B cell (primary cell): Measurements from ENCODE around the gene ITGB4. TPM values are rescaled to one million over a fixed set of nuclear protein-coding genes. Genes with fewer than 3 reads are reported as not detected.

Experiments used
- ATAC-seq: fragments of 200-7000 bp; cut with Tn5 transposase; one replicate; pipeline ENCODE4 v1.10.0; 2021; ENCODE audit warnings: low read depth, mild to moderate bottlenecking, moderate number of reproducible peaks, moderate library complexity
- CTCF ChIA-PET: fragments of 350-600 bp; sonication (Branson Sonifier 250); formaldehyde crosslinking; loops from one replicate; lab custom pipeline; 2021; ENCODE audit warnings: antibody characterized with exemption, inconsistent platforms; lab: Charles Lee
- POLR2A ChIA-PET: fragments of 350-600 bp; sonication (Branson Sonifier 250); formaldehyde crosslinking; loops from one replicate; lab custom pipeline; 2021; ENCODE audit warnings: antibody characterized with exemption; lab: Charles Lee
- DNase-seq: peaks from one replicate; pipeline ENCODE4 v3.0.0; 2013
- H2AFZ ChIP-seq: 2 replicates; pipeline ENCODE4 v1.6.1; 2012; ENCODE audit warnings: mild to moderate bottlenecking, low read depth, low read length; ENCODE audit not compliant: insufficient read depth, poor library complexity, severe bottlenecking
- H3K27ac ChIP-seq, 2 donors: 1 replicate in 1 of 2; 2 replicates in 1 of 2; pipeline ENCODE4 v1.5.1; 2012 to 2013; ENCODE audit warnings: low read length in 2 of 2, mild to moderate bottlenecking in 2 of 2, moderate library complexity in 1 of 2
- H3K27me3 ChIP-seq, 4 experiments: fragments of 200-600 bp in 1 of 4; sonication (generic) in 1 of 4; replicated peaks in 1 of 4; 1 replicate in 2 of 4; 2 replicates in 2 of 4; pipeline versions ENCODE4 v1.6.1 to v1.7.0; 2013 to 2016; ENCODE audit warnings: low read length in 3 of 4, mild to moderate bottlenecking in 2 of 4, mixed read lengths in 1 of 4, moderate library complexity in 1 of 4; ENCODE audit not compliant: insufficient read depth in 4 of 4, control insufficient read depth in 3 of 4; ENCODE audit errors: control extremely low read depth in 1 of 4
- H3K36me3 ChIP-seq, 2 experiments: replicated peaks in 1 of 2; 1 replicate in 1 of 2; 2 replicates in 1 of 2; pipeline versions ENCODE4 v1.6.1 to v1.7.1; 2013; ENCODE audit warnings: low read length in 1 of 2; ENCODE audit not compliant: insufficient read depth in 2 of 2, control insufficient read depth in 1 of 2; ENCODE audit errors: control extremely low read depth in 1 of 2, extremely low read depth in 1 of 2
- H3K4me1 ChIP-seq, 2 donors: fragments of 200-600 bp in 1 of 2; sonication (generic) in 1 of 2; 1 replicate in 1 of 2; 2 replicates in 1 of 2; pipeline versions ENCODE4 v1.5.1 to v1.6.1; 2013 to 2017; ENCODE audit warnings: low read length in 2 of 2; ENCODE audit not compliant: control insufficient read depth in 2 of 2, insufficient read depth in 2 of 2
- H3K4me2 ChIP-seq: replicated peaks from 2 replicates; pipeline ENCODE3; 2012; ENCODE audit warnings: mild to moderate bottlenecking, low read depth, low read length; ENCODE audit not compliant: poor library complexity, severe bottlenecking
- H3K4me3 ChIP-seq, 5 experiments: fragments of 200-600 bp in 1 of 5; sonication (generic) in 1 of 5; 1 replicate in 3 of 5; 2 replicates in 2 of 5; pipeline versions ENCODE4 v1.5.1 to v1.7.0; 2011 to 2016; ENCODE audit warnings: low read length in 4 of 5, mild to moderate bottlenecking in 4 of 5, low read depth in 2 of 5, control low read depth in 1 of 5, moderate library complexity in 1 of 5; ENCODE audit not compliant: insufficient read depth in 1 of 5; ENCODE audit errors: control extremely low read depth in 1 of 5, extremely low read depth in 1 of 5
- H3K79me2 ChIP-seq: fragments of 200-600 bp; sonication (generic); one replicate; pipeline ENCODE4 v1.6.0; 2016; ENCODE audit warnings: low read length; ENCODE audit not compliant: control insufficient read depth, insufficient read depth
- H3K9ac ChIP-seq: fragments of 200-600 bp; sonication (generic); 2 replicates; pipeline ENCODE4 v1.6.1; 2017; ENCODE audit warnings: mild to moderate bottlenecking, low read length, moderate library complexity
- H3K9me3 ChIP-seq, 3 donors: one replicate each; pipeline versions ENCODE4 v1.6.1 to v1.7.1; 2013; ENCODE audit warnings: low read length in 2 of 3; ENCODE audit not compliant: control insufficient read depth in 2 of 3, insufficient read depth in 1 of 3; ENCODE audit errors: control extremely low read depth in 1 of 3
- H4K20me1 ChIP-seq: 2 replicates; pipeline ENCODE4 v1.6.0; 2012; ENCODE audit warnings: mild to moderate bottlenecking, low read length; ENCODE audit not compliant: insufficient read depth, control insufficient read depth, poor library complexity, severe bottlenecking
- H3K27ac Mint-ChIP-seq: one replicate; pipeline ENCODE4 v1.8.0; 2021; ENCODE audit warnings: mixed read lengths
- H3K27me3 Mint-ChIP-seq: one replicate; pipeline ENCODE4 v1.8.0; 2021; ENCODE audit warnings: mixed read lengths
- H3K4me1 Mint-ChIP-seq: one replicate; pipeline ENCODE4 v1.8.0; 2021; ENCODE audit warnings: mixed read lengths
- H3K4me3 Mint-ChIP-seq: one replicate; pipeline ENCODE4 v1.8.0; 2021; ENCODE audit warnings: mixed read lengths
- H3K9me3 Mint-ChIP-seq: one replicate; pipeline ENCODE4 v1.8.0; 2022; ENCODE audit warnings: mixed read lengths; ENCODE audit not compliant: insufficient read depth
- EZH2 ChIP-seq: IDR thresholded peaks from 2 replicates; pipeline ENCODE4 v1.6.1; 2012; ENCODE audit warnings: borderline replicate concordance, low read depth, mild to moderate bottlenecking, moderate library complexity, low read length; ENCODE audit not compliant: insufficient read depth, poor library complexity, severe bottlenecking
- WGBS: methylation state at CpG from one replicate; pipeline ENCODE4 v1.1.5; 2013; ENCODE audit warnings: missing lambda C conversion rate; ENCODE audit not compliant: insufficient coverage; 5-methylcytosine and 5-hydroxymethylcytosine counted together
- intact Hi-C: fragments of 100-400 bp; cut with micrococcal nuclease; formaldehyde crosslinking; loops from one replicate; pipeline ENCODE4 v1.10.0; 2022
- polyA plus RNA-seq: library from polyadenylated mRNA; depleted of rRNA; stranded (reverse); fragments of >200 nt; gene quantifications from 2 replicates; pipeline ENCODE4 v1.2.3, GENCODE V29; 2012
- total RNA-seq, 2 donors: library from RNA; stranded (reverse); fragments of 120-200 nt in 1 of 2; gene quantifications; 1 replicate in 1 of 2; 2 replicates in 1 of 2; pipeline versions ENCODE4 v1.2.3 to v1.2.4, GENCODE V29; 2013 to 2022
- TF ChIP-seq, protein P1 (sequence below): fragments of 200-600 bp; IDR thresholded peaks from one replicate; pipeline ENCODE4 v1.8.0; 2022; ENCODE audit warnings: antibody characterized with exemption, mild to moderate bottlenecking

The ITGB4 gene
- total and polyA plus RNA-seq, 2 donors (not counting 1 experiment from before 2014, with no cell fraction given) = 0.12 to 0.81 TPM

- TF ChIP-seq, protein P1, sequence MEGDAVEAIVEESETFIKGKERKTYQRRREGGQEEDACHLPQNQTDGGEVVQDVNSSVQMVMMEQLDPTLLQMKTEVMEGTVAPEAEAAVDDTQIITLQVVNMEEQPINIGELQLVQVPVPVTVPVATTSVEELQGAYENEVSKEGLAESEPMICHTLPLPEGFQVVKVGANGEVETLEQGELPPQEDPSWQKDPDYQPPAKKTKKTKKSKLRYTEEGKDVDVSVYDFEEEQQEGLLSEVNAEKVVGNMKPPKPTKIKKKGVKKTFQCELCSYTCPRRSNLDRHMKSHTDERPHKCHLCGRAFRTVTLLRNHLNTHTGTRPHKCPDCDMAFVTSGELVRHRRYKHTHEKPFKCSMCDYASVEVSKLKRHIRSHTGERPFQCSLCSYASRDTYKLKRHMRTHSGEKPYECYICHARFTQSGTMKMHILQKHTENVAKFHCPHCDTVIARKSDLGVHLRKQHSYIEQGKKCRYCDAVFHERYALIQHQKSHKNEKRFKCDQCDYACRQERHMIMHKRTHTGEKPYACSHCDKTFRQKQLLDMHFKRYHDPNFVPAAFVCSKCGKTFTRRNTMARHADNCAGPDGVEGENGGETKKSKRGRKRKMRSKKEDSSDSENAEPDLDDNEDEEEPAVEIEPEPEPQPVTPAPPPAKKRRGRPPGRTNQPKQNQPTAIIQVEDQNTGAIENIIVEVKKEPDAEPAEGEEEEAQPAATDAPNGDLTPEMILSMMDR = no peak
- no peak for TF ChIP-seq EZH2
- no peak overlapping the region for H3K4me3 Mint-ChIP-seq
- H3K79me2 ChIP-seq = no peaks in the 10 kb centered on the region
- H4K20me1 ChIP-seq = no peaks in the 10 kb centered on the region
- no peaks in the 10 kb centered on the region for H3K4me1 Mint-ChIP-seq
- H3K27ac ChIP-seq = no peak overlapping the region
- H3K4me1 ChIP-seq = no peaks in the 10 kb centered on the region
- no peak for DNase-seq
- H3K27me3 ChIP-seq = peaks cover 0 to 1% (median 0%) of the 10 kb centered on the region in 4 experiments
- 99% methylated on average over 17 of the region's 18 CpGs for WGBS
- no peaks in the 10 kb centered on the region for H3K36me3 ChIP-seq
- no peak overlapping the region for H3K4me3 ChIP-seq
- no peaks in the 10 kb centered on the region for H3K9me3 ChIP-seq
- no peak overlapping the region for H3K9ac ChIP-seq
- no peak for ATAC-seq
- H3K27me3 Mint-ChIP-seq = no peaks in the 10 kb centered on the region
- CTCF ChIA-PET = interaction anchor here (1.0 to 1.8 kb wide), 3 partner anchors 21 to 95 kb away, joined by 4 to 5 read pairs (median 4); partner anchors contain the start of gene SMIM5
- no peak overlapping the region for H3K27ac Mint-ChIP-seq
- no peaks in the 10 kb centered on the region for H3K9me3 Mint-ChIP-seq
- POLR2A ChIA-PET = no interaction called here
- intact Hi-C loops = no loop called here
- H3K4me2 ChIP-seq = no peak overlapping the region
- H2AFZ ChIP-seq = no peak overlapping the region
Observed at GRCh38 chr17:75727391-75727790, 6.1 kb downstream of the ITGB4 start.

- Mint-ChIP-seq H3K27me3 (no peaks in the 10 kb centered on the region), H3K27ac (no peak overlapping the region), H3K9me3 (no peaks in the 10 kb centered on the region), H3K4me1 (no peaks in the 10 kb centered on the region), H3K4me3 (no peak overlapping the region)
- intact Hi-C loops = no loop called here
- Histone ChIP-seq H4K20me1 (no peaks in the 10 kb centered on the region), H2AFZ (no peak overlapping the region), H3K4me1 (no peaks in the 10 kb centered on the region), H3K4me3 (no peak overlapping the region), H3K27ac (no peak overlapping the region), H3K27me3 (no peaks in the 10 kb centered on the region), H3K79me2 (no peaks in the 10 kb centered on the region), H3K36me3 (no peaks in the 10 kb centered on the region), H3K9me3 (no peaks in the 10 kb centered on the region), H3K9ac (no peak overlapping the region), H3K4me2 (no peak overlapping the region)
- TF ChIP-seq, protein P1 = no peak
- TF ChIP-seq EZH2 = no peak
- 95% methylated on average over 7 of the region's 7 CpGs for WGBS
- POLR2A ChIA-PET = interaction anchor here (0.6 kb wide), 1 partner anchor 130 kb away, joined by 3 read pairs; no protein-coding TSS in a partner anchor
- CTCF ChIA-PET = interaction anchor here (0.7 to 1.0 kb wide), 3 partner anchors 20 to 96 kb away, joined by 3 read pairs; partner anchors contain the start of gene SMIM5
- ATAC-seq (no peak), DNase-seq (no peak)
Observed at GRCh38 chr17:75729351-75729750, 8.1 kb downstream of the ITGB4 start.
